IPS-18c (cell line): ENCODE results near the gene GTF3C1.
"Not testable (repeated sequence)": the region's sequence is repeated elsewhere in the genome, so short reads cannot be mapped to it uniquely, and the experiment has no call there.

Source experiments
- H3K4me3 ChIP-seq: 2 replicates; pipeline ENCODE4 v1.7.0; 2013; ENCODE audit warnings: low read depth, mild to moderate bottlenecking, low read length, moderate library complexity; ENCODE audit not compliant: insufficient read depth
- H3K9me3 ChIP-seq: one replicate; pipeline ENCODE4 v1.6.1; 2013; ENCODE audit warnings: mild to moderate bottlenecking, low read length, moderate library complexity; ENCODE audit not compliant: control insufficient read depth, insufficient read depth

Gene GTF3C1

DNA sequence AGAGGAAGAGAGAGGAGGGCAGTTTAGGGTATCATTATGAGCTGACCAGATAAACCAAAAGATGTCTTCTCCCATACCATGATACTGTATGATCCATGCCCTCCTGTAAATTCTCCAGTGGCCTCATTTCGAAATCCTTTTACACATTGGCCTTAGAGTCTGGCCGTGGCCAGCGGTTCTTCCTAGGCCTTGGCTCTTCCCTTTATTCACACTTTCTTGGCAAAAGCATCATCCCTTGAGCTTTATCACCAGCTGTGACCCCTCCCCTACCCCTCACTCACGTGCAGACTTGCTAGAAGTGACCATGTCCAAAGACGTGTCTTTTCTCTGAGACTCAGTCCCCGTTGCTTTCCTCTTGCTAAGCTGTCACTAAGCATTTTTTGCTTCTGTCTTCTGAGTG lies 23.0 kb upstream of the GTF3C1 start:
- Histone ChIP-seq H3K4me3 (no peak overlapping the region), H3K9me3 (no peaks in the 10 kb centered on the region)

DNA sequence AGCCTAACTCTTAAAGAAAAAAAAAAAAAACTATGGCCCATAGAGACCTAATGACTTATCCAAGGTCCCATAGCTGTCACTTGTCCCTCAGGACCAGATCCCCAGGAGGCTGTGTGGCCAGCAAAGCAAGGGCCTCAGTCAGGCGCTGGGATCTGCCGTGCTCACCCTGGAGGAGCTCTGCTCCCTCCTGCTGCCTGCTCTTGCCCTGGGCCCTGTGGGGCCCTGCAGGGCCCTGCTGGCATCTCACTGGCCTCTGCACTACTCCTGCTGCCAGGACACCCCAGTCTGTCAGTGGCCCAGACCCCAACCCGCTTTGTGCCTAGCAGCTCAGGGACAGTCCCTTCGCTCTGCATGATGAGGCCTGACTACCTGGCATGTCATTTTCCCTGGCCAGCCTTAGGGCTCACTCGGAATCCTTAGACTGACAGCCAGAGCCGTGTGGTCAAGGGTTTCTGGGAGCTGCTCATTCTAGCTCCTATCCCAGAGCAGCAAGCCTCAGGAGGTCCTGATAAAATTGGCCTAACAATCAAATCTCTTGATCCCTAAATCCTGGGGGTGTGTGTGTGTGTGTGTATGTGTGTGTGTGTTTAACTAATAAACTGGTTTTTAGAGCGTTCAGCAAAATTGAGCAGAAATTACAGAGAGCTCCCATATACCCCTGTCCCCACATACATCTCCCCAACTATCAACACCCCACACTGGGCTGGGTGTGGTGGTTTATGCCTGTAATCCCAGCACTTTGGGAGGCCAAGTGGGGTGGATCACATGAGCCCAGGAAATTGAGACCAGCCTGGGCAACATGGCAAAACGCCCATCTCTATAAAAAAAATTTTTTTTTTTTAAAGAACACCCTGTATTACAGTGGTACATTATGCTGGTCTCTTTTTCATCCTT lies 22.0 kb upstream of the GTF3C1 start:
- no peaks in the 10 kb centered on the region for H3K9me3 ChIP-seq
- H3K4me3 ChIP-seq: no peak overlapping the region

DNA sequence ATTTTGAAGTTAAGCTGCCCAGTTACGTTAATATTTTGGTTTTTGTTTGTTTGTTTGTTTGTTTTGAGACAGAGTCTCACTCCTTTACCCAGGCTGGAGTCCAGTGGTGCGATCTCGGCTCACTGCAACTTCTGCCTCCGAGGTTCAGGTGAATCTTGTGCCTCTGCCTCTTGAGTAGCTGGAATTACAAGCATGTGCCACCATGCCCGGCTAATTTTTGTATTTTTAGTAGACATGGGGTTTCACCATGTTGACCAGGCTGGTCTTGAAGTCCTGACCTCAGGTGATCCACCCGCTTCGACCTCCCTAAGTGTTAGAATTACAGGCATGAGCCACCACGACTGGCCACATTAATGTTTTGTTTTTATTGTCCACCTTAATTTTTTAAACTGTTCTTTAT lies 21.3 kb upstream of the GTF3C1 start:
- not testable (repeated sequence) for H3K4me3 ChIP-seq, H3K9me3 ChIP-seq

DNA sequence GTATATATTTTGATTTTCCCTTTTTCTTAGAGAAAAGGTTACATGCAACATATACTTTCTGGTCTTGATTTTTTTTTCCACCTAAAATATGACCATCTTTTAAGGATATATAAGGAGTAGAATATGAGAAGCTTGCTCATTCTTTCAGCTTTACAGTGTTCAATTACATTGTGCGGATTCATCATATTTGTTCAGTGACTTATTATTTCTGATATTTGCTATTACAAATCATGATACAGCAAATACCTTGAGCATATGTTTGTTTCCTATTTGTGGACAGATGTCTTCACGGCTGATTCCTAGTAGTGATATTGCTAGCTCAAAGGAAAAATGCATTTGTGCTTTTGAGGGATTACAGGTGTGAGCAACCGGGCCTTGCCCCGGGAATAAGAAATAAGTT lies 18.4 kb upstream of the GTF3C1 start:
- no peak overlapping the region for H3K4me3 ChIP-seq
- no peaks in the 10 kb centered on the region for H3K9me3 ChIP-seq

DNA sequence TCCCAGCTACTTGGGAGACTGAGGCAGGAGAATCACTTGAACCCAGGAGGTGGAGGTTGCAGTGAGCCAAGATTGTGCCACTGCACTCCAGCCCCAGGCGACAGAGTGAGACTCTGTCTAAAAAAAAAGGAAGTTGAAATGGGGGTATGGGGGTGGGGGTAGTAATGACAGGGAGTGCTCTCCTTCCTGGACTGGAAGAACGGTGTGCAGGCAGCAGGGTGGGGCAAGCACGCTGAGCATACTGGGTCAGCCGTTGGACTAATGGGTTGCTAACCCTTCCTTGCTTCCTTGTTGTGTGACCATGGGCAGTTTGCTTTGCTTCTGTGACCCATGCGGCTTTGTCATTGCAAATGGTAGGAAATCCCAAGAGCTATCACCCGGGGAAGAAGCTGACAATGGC lies 16.7 kb upstream of the GTF3C1 start:
- H3K9me3 ChIP-seq: no peaks in the 10 kb centered on the region

DNA sequence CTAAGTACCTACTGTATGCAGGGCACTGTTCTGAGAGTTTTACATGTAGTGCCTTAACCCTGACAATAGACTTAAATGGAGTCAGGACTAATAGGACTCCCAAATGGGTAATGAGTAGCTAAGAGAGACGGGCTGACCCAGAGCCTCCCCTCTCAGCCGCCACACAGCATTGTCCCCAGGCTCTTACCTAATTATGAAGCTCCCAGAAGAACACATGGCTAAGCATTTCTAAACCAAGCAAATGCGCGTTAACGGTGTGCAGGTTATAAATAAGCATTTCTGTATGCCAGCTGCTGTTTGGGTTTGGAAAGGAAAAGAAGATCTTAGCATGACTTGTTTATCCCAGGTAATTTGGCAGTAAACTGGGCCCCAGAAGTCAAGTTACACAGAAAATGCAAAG lies 14.5 kb upstream of the GTF3C1 start:
- H3K9me3 ChIP-seq: no peaks in the 10 kb centered on the region
- H3K4me3 ChIP-seq: no peak overlapping the region

More for the DNA sequence above, 16.7 kb upstream of the GTF3C1 start:
- no peak overlapping the region for H3K4me3 ChIP-seq

DNA sequence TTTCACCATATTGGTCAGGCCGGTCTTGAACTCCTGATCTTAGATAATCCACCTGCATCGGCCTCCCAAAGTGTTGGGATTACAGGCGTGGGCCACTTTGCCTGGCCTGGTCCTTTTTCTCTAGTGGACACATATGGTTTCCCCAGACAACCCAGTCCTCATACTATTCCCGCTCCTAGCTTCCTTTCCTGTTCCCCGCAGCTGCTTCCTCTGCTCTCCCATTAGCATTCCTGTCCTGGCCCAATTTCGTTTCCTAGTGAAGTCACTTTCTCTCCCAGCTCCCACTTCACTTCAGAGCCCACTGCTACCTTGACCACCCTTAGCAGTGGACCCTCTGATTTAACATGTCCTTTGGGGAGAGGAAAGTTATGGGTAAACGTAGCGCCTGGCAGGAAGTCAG lies 11.5 kb upstream of the GTF3C1 start:
- Histone ChIP-seq H3K4me3 (no peak overlapping the region), H3K9me3 (no peaks in the 10 kb centered on the region)

DNA sequence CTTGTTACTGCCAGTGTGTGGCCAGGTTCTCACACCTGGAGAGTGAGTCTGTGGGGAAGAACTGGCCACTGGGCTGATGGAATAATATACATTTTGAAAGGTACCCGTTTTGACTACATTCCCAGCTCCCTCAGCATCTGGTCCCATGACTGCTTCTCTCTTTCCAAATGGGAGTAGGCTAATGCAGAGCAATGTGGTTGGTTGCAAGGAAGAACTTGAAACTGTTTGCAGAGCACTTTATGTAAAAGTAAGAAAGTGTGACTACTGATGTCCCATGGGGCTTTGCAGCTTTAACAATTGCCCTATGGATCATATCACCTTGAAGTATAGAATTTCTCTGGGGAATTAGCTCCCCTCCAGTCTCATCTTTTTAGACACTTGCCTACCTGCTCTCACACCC lies 9.2 kb upstream of the GTF3C1 start:
- H3K4me3 ChIP-seq: no peak overlapping the region
- no peaks in the 10 kb centered on the region for H3K9me3 ChIP-seq

DNA sequence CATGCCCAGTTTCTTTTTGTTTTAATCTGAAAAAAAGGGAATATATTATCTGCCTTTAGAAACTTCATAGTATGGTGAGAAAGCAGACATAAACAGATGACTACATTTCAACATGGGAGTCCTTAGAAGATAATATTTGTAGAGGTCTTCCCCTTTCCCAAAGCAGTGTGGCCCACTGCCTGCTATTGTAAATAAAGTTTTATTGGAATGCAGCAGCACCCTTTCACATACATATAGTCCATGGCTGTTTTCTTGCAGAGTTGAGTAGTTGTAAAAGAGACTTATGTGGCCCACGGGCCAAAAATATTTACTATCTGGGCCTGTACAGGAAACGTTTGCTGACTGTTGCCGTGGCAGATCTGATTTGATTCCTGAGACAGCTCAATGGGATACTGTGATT lies 8.7 kb upstream of the GTF3C1 start:
- H3K9me3 ChIP-seq: no peaks in the 10 kb centered on the region
- H3K4me3 ChIP-seq: no peak overlapping the region

DNA sequence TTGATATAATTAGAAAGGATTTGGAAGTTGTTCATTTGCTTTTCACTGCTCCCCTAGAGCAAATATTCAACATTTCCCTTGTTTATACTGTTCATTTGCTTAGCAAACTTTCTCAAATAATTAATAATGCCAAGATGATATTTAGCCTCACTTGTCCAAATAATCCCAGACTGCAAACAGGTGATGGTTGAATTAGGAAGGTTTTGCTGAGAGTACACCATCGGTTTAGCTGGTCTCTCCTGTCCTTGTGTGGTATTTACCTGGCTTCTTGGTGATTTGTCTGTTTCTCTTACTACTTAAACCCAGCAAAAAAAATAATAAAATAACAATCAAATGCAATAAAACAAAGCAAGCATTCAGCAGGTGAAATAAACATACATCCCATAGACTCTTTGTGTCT lies 6.8 kb upstream of the GTF3C1 start:
- H3K4me3 ChIP-seq: no peak overlapping the region

DNA sequence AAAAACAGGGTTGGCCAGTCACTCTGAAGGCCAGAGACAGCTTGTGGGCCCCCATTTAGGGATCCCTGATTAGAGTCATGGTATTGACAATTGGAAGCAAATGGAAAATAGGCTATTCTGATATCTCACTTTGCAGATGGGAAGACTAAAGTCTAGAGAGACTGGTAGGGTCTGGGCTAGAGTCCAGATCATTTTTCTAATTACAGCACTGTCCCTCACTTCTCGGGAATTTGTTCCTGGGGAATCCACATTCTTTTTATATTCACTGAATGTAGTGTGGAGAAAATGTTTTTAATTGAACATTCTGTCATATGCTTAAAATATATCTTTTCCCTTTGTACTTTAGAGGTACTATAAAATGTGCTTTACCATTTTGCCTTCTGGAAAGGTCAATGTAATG lies 1.3 kb upstream of the GTF3C1 start:
- Histone ChIP-seq H3K4me3 (no peak overlapping the region), H3K9me3 (no peaks in the 10 kb centered on the region)

More for the DNA sequence above, 6.8 kb upstream of the GTF3C1 start:
- H3K9me3 ChIP-seq: no peaks in the 10 kb centered on the region

DNA sequence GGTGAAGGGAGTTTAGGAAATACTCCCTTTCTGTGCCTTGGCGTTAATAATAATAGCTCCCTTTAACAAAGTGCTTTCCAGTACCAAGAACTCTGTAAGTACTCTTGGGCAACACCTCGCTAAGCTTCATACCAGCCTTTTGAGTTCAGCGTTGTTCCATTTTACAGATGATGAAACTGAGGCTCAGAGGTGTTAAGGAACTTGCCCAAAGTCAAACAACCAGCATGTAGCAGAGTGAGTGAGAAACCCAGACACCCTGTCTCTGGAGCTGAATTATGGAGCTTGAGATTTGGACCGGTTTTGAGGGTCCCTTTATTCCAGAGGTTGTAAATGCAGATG lies 838 bp upstream of the GTF3C1 start:
- Histone ChIP-seq H3K9me3 (no peaks in the 10 kb centered on the region), H3K4me3 (peak overlapping the region; percentile 99)

DNA sequence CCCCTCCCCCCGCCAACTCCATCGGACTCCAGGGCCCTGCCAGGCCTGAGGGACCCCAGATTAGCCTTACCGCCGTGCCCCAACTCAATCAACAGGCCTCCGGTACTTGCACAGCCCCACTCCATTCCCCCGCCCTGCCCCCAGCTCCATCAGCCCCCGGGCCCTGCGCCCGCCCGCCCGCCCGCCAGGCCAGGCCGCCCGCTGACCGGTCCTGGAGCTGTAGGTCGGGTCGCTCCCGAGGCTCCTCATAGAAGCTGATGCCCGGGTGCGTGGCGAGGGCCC lies 308 bp downstream of the GTF3C1 start:
- peak overlapping the region; percentile 99 for H3K4me3 ChIP-seq
- H3K9me3 ChIP-seq: no peaks in the 10 kb centered on the region

DNA sequence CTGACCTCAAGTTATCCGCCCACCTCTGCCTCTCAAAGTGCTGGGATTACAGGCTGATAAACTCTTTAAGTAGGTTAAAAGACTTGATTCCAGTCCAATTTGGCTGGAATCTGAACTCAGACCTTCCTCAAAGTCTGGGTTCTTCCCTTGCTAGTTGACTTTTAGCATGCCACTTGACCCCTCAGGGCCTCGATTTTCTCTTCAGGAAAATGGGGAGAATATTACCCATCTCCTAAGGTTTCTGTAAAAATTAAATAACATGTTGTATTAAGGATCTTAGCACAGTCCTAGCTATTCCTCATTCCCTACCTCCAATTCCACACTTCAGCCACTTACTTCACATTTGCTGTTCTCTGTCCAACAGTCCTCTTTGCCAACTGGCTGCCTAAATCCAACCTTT lies 1.9 kb downstream of the GTF3C1 start:
- Histone ChIP-seq H3K9me3 (no peaks in the 10 kb centered on the region), H3K4me3 (no peak overlapping the region)

DNA sequence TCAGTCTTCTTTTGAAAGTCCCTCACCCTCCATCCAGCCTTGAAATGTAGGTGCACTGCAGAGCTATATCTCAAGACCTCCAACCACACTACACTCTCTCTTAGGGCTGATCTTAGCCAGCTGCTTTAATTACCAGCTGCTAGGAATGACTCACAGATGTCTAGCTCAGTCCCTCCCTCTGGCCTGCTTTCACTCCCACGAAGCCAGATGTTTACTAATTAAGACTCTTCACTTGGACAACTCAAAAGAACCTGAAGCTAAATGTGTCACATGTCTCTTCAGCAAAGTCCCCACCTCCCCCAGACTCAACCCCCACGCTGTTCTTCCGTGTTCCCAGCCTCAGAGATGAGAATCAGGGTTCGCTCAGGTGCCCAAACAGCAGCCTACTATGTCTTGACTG lies 2.6 kb downstream of the GTF3C1 start:
- H3K9me3 ChIP-seq: no peaks in the 10 kb centered on the region
- H3K4me3 ChIP-seq: no peak overlapping the region

DNA sequence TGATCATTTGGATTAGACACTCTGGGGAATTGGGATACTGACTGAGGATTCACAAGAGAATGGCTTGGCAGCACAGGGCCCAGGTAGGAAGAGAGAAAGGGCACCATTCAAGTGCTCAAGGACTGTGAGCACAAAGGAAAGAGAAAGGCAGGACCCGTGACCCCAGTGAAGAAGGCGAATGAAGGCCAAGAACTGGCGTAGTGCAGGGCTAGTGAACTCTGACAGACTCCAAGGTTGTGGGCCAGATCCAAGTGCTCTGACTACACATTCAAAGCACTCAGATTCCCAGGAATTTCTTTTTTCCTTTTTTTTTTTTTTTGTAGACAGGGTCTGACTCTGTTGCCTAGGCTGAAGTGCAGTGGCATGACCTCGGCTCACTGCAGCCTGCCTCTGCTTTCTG lies 5.0 kb downstream of the GTF3C1 start:
- Histone ChIP-seq H3K4me3 (no peak overlapping the region), H3K9me3 (no peaks in the 10 kb centered on the region)

DNA sequence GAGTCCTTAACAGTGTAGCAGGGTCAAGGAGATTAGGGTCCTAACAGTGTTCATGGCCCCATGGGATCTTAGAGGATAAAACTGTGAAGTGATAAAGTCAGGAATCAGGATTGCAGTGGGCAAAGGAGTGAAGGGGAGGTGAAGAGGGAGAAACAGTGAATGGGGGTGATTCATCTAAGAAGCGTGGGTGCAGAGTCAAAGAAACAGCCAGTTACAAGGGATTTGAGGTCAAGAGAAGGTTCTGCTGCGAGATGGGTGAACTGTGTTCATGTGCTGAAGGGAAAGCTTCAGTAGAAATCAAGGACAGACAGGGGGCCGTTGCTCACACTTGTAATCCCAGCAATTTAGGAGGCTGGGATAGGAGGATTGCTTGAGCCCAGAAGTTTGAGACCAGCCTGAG lies 5.9 kb downstream of the GTF3C1 start:
- Histone ChIP-seq H3K4me3 (no peak overlapping the region), H3K9me3 (no peaks in the 10 kb centered on the region)

DNA sequence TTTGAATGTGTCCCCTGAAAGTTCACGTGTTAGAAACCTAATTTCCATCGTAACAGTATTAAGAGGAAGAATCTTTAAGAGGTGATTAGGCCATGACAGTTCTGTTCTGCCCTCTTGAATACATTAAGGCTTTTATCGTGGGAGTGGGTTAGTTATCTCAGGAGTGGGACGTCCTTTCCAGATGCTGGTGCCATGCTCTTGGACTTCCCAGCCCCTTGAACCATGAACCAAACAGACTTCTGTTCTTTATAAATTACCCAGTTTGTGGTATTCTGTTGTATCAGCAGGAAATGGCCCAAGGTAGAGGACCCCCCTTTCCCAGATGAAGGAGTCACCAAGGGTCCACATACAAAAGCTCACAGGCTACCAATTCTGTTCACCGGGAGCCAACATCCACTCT lies 10.1 kb downstream of the GTF3C1 start:
- no peaks in the 10 kb centered on the region for H3K9me3 ChIP-seq
- no peak overlapping the region for H3K4me3 ChIP-seq

DNA sequence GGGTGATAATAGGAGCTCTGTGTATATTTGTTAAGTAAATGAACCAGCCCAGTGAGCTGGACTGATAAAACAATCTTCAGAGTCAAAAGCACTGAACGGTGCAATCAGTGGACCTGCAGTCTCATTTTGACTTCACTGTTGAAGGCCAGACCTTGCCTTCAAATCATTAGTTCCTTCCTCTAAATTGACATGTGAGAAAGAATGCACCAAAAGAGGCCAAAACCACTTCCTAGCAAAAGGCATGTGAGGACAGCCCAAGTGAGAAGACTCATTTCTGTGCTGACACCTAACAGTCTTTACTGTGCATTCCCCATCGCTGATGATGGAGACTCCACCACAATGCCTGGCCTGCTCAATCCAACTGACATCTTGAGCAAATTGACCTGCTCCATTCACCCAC lies 10.6 kb downstream of the GTF3C1 start:
- H3K4me3 ChIP-seq: no peak overlapping the region
- no peaks in the 10 kb centered on the region for H3K9me3 ChIP-seq
